NCI-H2107 treated with DMSO at 0.1 percent for 48 hours (cell line): Measurements from ENCODE around the gene SCYL1.
A peak's percentile ranks its signal among the peaks of the same experiment; 100 is the strongest.

Experiments
- DNase-seq: peaks from one replicate; lab custom pipeline; 2025; ENCODE audit not compliant: unreplicated experiment; lab: John Stamatoyannopoulos, UW

SCYL1 gene

GRCh38 chr11:65524741-65525545, at the start of gene SCYL1:
Gene SCYL1, plus strand, starts transcription at chr11:65525083. Its CDS starts 71 bp downstream, at chr11:65525154.
- DNase-seq: peak; percentile 68

GRCh38 chr11:65476632-65477148, 48.2 kb upstream of the SCYL1 start:
- no peak for DNase-seq

- DNase-seq: peak; percentile 79
Observed at GRCh38 chr11:65477149-65477965, 47.5 kb upstream of the SCYL1 start.

- DNase-seq: peak; percentile 31
Observed at GRCh38 chr11:65478388-65479183, 46.3 kb upstream of the SCYL1 start.

- DNase-seq: peak; percentile 84
Observed at GRCh38 chr11:65479184-65480145, 45.4 kb upstream of the SCYL1 start.

GRCh38 chr11:65482306-65482850, 42.5 kb upstream of the SCYL1 start:
- DNase-seq: no peak

- DNase-seq: no peak
Observed at GRCh38 chr11:65485920-65486219, 39.0 kb upstream of the SCYL1 start.

- no peak for DNase-seq
Observed at GRCh38 chr11:65486570-65487466, 38.1 kb upstream of the SCYL1 start.

GRCh38 chr11:65487467-65488272, 37.2 kb upstream of the SCYL1 start:
- DNase-seq: peak; percentile 97

- peak; percentile 67 for DNase-seq
Observed at GRCh38 chr11:65488273-65489034, 36.4 kb upstream of the SCYL1 start.

- DNase-seq: no peak
Observed at GRCh38 chr11:65489035-65489705, 35.7 kb upstream of the SCYL1 start.

- no peak for DNase-seq
Observed at GRCh38 chr11:65489706-65490320, 35.1 kb upstream of the SCYL1 start.

- DNase-seq: no peak
Observed at GRCh38 chr11:65491163-65491465, 33.8 kb upstream of the SCYL1 start.

- peak; percentile 97 for DNase-seq
Observed at GRCh38 chr11:65491614-65492386, 33.1 kb upstream of the SCYL1 start.

- DNase-seq: no peak
Observed at GRCh38 chr11:65492387-65492636, 32.6 kb upstream of the SCYL1 start.
